Measurements from ENCODE around the gene BRD1.

The BRD1 gene

DNA sequence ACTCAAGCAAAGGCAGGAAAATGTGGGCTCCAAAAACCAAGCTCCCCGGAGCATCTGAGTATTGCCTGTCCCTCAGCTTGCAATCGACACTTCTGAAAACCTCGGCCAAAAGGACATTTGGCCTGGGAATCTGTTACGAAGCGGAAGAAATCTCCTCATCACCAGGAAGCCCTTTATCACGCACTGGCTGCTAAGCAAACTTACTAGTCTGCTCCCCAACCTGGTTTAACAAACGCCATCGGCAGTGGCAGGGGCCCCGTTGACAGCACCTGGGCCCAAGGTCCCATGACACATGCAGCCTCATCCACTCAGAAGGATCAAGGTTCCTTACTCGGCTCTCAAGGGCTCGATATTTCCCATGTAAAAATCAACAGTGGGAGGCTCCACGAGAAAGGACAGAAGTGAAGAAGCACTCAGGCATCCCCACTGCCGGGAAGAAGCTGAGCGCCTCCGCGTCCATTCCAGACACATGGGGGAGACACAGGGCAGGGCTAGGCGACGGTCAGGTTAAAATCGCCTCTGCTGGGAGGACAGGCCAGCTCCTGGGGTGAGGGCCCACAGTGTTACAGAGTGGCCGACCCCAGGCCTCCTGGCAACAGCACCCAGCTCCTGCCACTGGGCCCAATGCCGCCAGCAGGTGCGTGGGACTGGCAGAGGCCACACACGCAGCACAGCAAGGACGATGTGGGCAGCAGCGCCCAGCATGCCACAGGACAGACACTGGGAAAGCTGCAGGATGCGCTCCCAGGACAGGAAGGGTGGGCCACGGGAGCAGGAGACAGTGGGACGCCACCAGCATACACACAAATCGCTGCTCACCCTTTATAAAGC, 27.1 kb downstream of the BRD1 start:
- no peak for DNase-seq

- no peak for DNase-seq
Observed at GRCh38 chr22:49799431-49800075, 28.1 kb downstream of the BRD1 start.

DNA sequence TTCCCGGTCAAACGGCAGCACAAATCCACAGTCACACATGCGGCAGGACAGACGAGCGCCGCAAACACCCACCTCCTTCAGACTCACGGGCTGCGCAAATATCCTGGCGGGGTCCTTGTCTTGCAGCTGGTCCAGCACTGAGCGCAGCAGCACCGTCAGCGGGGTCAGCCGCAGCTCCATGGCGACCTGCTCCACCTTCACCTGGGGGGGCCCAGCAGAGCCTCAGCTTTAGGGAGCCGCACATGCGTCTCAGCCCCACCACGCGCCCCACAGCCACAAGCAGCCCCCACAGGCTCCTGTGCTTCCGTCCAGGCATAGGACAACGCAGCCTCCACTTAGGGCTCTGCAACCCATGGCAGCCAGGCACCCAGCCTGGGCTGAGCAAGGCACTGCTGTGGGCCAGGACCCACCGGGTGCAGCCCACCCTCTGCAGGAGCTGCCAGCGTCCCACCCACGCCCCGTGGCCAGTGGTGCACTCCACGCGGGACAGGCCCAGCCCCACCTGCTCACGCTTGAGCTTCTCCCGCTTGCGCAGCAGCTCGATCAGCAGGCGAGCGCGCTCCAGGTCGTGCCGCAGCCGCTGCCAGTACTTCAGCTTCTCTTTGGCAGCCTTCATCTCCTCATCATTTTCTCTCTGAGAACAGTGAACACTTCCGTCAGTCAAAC, 29.1 kb downstream of the BRD1 start:
- DNase-seq = no peak

- no peak for DNase-seq
Observed at GRCh38 chr22:49797706-49798105, 30.0 kb downstream of the BRD1 start.

DNA sequence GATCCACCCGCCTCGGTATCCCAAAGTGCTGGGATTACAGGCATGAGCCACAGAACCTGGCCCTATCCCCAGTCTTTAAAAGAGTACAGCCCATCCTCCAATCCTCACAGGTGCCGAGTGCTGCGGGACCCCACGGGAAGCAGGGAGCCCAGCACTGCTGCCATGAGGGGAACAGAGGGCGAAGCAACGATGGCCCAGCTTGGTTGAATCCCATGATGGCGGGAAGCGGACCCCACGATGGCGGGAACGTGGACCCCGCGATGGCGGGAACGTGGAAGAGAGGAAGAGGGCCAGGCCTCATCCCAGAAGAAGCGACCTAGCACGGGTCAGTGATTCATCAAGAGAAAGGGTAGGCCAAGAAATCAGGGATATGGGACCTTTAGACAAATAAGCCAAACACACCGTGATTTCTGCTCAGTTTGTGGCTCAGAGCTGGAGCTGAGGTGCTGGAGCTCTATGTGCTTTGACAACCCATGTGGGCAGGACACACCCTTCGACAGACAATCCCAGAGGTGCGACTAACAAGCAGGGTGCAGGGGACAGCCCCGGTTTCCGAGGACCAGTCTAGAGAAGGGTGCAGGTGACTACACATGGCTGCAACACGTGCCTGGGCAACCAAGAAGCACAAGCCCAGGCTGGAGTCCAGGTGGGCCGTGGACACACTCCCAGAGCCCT, 30.9 kb downstream of the BRD1 start:
- no peak for DNase-seq

DNA sequence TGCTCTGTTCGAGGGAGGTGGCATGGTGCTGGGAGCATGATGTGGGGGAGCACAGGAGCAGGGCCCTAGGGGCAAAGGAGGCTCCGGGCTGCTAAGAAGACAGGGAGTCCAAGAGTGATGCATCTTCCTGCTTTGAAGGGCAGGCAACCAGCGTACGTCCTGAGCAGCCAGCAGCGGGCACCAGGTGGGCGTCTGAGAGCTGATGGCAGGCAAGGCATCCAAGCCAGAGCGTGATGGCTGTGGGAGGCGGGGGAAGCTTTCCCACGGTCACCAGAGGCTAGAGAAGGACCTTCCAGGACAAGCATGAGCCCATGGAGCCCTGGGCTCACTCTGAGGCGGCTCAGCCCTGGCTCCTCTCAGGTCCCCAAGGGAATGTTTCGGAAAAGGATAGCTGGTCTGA, 32.2 kb downstream of the BRD1 start:
- DNase-seq = no peak

DNA sequence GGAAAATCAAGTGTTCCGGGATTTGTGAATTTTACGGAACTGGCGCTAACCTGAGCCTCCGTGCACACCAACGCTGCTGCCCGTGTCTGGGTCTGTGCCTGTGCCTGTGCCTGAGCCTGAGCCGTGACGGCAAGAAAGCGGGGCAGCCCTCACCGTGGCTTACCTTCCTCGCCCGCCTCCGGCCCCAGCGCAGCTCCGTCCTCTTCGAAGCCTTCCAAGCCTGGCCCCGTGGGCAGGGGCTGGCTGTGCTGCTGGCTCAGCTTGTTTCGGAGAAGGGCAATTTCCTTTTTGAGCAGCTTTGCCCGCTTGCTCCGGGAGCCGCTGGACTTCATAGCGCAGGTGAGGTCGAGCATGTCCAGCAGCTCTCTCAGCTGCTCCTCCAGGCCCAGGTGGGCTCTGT, 33.8 kb downstream of the BRD1 start:
- no peak for DNase-seq

GRCh38 chr22:49793296-49793695, 34.4 kb downstream of the BRD1 start:
- no peak for DNase-seq

GRCh38 chr22:49792107-49792506, 35.6 kb downstream of the BRD1 start:
- DNase-seq = no peak

GRCh38 chr22:49791682-49792081, 36.0 kb downstream of the BRD1 start:
- no peak for DNase-seq

DNA sequence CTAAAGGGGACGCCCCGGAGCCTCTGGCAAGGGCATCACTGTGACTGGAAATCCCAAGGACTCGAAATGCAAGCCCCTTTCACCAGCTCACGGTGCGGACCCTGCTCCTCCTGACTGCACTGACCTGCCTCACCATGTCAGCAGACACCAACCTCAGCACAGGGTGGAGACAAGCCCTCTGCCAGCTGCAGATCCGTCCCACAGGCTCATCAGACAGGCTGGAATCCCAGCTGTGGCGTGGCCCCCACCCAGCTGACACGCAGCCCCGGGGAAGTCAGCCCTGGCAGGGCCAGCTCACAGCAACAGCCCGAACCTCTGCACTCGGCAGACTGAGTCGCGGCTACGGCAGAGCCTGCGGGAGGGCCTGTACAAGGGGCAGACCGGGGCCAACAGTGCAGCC, 36.8 kb downstream of the BRD1 start:
- DNase-seq = no peak

DNA sequence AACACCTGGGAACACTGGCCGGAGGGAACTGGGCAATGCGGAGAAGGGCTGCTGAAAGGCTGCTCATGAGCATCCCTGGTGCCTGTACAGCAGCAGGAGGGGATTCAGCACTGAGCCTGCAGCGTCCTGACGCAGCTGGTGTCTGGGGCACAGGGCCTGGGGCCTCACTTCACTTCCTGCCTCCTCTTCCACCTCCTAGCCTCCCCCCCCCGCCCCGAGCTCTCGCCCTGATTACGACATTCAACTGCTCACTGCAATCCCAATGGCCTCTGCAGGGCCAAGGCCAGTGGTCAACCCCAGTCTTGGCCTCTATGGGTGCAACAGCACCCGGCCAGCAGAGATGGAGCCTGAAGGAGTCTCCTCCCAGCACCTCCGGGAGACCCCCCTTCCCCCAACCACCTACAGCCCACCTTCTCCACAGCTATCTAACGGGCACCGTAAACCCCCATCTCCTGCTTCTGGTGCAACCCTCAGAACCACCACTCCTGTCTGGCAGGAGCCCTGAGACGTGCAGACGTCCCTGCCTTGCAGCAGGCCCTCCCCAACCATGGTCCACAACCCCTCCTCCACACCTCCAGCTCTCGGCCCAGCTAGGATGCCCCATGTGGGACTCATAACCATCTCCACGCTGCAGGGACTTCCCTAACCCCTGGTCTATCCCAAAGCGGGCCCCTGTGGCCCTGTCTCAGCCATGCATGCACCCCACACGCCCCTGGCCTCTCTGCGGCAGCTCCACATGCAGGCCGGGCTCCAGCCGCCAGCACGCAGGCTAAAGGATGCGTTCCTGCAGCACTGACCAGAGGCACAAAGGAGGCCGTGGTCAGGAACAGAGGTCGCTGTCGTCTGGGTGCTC, 38.2 kb downstream of the BRD1 start:
- no peak for DNase-seq

- DNase-seq = no peak
Observed at GRCh38 chr22:49788504-49788903, 39.2 kb downstream of the BRD1 start.

DNA sequence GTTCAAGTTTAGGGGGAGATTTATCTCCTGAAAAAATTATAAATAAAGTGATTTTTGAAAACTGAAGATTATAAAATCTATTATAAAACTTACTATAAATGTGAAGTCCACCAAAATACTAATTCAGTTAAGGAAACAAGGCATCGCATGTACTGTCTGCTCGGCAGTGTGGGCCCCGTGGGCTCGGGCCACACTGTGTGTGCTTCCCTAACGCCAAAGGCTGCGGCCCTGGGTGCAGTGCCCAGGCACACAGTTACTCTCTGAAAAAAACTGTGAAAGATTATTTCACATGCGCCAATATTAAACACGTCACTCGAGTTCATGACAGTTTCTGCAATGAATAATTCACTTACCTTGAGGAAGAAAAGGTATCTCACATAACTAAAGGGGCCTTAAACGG, 39.8 kb downstream of the BRD1 start:
- no peak for DNase-seq

DNA sequence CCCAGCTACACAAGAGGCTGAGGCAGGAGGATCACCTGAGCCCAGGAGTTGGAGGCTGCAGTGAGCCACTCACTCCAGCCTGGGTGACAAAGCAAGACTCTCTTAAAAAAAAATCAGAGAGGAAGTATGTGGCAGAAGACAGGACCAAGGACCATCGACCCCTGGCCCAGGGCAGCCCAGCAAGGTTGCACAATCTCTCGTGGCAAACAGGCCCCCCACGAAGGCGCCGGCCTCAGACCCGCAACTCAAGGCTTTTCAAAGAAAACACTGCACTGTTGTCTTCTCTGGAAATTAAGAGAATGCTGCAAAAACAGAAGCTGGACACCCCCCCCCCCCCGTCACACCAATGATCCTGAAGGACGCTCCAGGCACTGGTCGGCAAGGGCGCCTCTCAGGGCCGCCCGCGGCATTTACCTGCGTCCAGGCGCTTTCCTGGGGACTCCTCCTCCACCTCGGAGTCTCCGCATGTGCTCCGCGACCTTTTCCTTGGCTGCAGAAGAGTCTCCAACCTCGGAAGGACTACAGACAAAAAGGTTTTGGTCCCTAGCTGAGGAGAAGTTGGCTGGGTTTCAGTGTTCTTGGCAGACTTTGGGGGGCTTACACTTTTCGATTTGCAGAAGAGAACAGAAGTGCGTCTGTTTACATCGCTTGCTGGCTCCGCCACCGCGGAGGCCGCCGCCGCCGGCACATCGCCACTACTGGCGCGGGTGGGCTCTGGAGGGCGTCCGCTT, 40.5 kb downstream of the BRD1 start:
- no peak for DNase-seq

GRCh38 chr22:49785841-49786471, 41.7 kb downstream of the BRD1 start:
- DNase-seq = no peak

GRCh38 chr22:49785046-49785521, 42.6 kb downstream of the BRD1 start:
- no peak for DNase-seq

- DNase-seq = no peak
Observed at GRCh38 chr22:49784630-49784971, 43.1 kb downstream of the BRD1 start.

GRCh38 chr22:49783926-49784629, 43.6 kb downstream of the BRD1 start:
- DNase-seq = no peak

GRCh38 chr22:49783036-49783746, 44.5 kb downstream of the BRD1 start:
- no peak for DNase-seq

All from NCI-H526 treated with DMSO at 0.1 percent for 48 hours (cell line).